HG03280 (cell line): ENCODE results near the gene PNPT1.

Experiments used
- ATAC-seq: cut with Tn5 transposase; IDR thresholded peaks from one replicate; pipeline ENCODE4 v1.9.1; 2021; ENCODE audit warnings: mild to moderate bottlenecking, moderate library complexity; ENCODE audit not compliant: unreplicated experiment

The PNPT1 gene

DNA sequence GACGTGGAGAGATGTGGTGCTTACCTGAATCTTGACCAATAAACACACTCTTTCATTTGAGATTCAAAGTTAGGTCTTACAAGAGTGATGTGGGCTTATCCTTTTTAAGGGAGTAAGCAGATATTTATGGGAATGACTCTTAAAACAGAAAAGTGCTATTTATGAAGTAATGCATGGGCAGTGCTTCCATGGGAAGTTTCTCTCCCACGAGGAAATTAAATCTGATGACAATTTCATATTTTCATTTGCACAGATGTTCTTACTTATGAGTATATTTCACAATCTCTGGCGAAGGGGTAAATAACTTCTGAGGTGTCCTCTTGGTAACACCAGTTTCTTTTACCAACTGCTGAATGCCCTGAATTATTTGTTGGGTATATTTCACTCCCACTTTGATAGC lies 21.0 kb downstream of the PNPT1 start:
- no peak for ATAC-seq

DNA sequence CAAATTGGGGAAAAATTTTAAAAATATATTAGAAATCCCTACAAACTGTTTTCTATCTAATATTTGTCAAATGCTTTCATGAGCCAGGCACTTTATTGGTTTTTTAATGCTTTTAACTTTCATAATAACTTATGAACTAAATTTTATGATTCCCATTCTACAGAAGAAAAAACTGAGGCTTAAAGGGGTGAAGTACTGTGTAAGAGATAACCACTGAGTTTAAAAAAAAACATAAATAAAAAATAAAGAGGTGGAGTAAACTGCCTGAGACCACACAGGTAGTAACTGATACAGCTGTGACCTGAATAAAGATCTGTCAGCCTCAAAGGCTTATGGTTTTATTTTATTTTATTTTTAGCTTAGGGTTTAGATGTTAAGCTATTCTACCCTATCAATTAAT lies 24.7 kb downstream of the PNPT1 start:
- ATAC-seq, result no peak

DNA sequence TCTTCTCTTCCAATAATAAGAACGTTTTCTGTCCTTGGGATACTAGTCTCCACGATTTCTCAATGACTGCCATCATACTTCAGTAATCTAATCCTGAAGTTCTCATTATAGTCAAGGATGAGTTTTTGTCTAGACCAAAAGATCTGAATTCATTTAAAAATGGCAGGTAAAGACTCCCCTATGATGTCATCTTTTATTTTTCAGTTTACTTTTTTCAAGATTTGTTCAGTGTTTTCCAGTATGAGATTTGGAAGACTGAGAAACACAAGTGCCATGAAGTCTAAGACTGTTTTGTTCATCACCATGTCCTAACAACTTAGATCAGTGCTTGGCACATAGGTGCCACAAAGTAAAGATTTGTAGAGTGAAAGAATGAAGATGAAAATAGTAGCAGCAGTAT lies 40.4 kb downstream of the PNPT1 start:
- no peak for ATAC-seq

DNA sequence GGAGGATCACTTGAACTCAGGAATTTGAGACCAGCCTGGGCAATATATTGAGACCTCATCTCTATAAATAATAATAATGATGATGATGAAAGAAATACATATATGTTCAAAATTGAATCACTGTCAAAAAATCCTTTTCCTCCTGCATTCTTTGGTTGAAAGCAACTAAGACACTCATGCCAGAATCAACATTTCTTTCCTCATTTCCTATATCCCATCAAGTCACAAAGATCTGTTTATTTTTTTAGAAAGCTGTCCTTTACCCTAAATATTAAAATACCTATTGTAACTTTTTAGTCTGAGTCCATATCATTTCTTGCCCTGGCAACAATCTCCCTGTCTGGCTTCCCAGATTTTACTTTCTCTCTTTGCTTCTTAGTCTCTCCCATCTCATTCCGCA lies 44.4 kb downstream of the PNPT1 start:
- ATAC-seq, result no peak

DNA sequence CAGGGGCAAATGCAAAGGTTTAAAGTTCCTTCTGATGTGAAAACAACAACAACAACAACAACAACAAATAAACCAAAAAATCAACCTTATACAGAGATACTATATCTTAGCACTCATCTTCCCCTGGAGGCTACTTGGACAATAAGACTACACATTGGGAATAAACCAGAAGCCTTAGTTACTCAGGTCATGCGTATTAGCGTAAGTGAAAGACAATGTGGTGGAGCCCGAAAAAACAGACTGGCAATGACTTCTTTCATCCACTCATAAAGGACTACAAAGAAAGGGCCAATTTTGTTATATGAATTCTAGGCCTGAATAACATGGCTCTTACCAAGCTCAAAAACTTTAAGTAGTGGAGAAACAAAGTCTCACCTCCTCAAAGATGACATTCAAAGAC lies 56.8 kb downstream of the PNPT1 start:
- no peak for ATAC-seq

DNA sequence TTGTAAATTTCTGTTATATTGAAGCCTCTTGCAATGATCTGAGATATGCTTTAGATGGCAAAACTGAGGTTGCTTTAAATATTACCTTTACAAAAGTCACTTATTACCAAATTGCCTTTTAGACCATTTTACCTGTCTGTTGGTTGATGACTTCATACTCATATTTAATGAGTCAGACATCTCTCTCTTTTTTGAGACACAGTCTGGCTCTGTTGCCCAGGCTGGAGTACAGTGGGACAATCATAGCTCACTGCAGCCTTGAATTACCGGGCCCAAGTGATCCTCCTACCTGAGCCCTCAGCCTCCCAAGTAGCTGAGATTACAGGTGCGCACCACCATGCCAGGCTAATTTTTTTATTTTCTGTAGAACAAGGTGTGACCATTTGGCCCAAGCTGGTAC lies 64.7 kb downstream of the PNPT1 start:
- no peak for ATAC-seq

DNA sequence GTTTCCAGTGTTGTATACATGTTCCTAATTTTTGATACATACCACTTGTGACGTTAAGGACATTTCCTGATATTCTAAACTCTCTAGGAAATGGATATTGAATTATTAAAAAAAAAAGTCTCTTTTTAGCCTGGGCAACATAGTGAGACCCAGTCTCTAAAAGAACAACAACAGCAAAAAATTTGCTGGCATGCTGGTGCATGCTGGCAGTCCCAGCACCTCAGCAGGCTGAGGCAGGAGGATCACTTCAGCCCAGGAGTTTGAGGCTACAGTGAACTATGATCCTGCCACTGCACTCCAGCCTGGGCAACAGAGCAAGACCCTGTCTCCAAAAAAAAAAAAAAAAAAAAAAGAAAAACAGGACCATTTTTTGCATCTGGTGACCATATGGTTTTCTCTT lies 65.7 kb downstream of the PNPT1 start:
- ATAC-seq, result no peak

DNA sequence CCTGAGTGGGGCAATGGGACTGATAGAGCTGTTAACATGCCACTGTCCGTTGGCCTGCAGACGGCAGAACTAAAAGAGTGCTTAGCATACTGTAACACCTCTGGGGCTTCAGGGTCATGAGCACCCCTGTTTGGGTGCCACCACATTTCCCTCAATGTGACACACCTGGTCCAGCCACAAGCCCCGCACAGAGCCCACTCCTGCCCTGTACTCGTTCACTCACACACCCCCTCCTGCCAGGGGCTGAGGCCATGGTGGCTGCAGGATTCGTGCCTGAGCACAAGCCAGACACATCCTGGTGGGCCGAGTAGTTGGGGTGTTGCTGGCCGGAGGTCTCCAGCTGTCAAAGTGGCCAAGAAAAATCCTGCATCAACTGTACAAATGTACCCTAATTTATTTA lies 71.8 kb downstream of the PNPT1 start:
- ATAC-seq, result no peak

DNA sequence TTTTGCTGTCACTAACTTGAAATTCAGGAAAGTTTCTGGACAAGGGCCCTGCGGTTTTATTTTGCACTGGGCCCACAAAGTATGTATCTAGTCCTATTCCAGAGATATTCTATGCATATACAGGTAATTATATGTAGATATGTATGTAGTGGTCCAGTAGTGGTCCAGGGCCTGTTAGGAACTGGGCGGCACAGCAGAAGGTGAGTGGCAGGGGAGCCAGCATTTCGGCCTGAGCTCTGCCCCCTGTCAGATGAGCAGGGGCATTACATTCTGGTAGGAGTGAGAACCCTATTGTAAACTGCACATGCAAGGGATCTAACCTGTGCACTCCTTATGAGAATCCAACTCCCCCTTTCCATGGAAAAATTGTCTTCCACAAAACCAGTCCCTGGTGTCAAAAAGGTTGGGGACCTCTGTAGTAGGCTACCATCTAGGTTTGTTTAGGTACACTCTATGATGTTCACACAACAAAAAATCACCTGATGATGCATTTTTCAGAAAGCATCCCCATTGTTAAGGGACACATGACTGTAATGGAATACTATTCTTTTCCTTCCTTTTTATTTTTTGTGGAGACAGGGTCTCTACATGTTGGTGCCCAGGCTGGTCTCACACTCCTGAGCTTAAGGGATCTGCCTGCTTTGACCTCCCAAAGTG lies 73.4 kb downstream of the PNPT1 start:
- no peak for ATAC-seq

DNA sequence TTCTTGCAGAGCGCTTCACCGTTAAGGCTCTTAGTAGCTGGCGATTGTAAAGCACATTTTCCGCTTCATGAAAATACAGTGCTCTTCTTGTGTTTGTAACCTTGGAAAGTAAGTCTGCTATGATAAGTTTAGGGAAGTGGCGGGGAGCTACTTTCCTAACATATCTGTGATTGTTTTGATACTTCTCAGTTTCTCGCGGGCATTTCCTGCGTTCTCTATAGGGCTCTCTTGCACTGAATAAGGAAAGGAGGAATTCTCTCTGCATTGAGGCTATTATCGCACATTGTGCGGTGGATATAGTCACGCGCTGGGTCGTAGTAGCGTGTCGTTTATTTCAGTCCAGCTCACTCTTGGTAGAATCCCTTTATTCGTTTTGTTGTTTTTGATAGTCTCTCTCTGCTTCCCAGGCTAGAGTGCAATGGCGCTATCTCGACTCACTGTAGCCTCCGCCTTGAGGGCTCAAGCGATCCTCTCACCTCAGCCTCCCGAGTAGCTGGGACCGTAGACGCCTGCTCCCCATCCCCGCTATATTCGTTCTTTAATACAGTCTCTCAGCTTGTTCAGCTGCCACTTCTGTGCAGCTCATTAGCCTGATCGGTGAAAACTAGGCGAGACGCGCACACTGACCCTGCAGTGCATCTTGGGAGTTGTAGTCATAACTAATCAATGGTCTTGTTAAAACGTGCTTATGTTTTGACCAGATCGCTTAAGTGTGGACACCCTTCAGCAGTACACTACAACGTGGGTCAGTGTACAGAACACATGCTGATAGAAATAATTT lies 75.2 kb downstream of the PNPT1 start:
- ATAC-seq, result peak; percentile 31

DNA sequence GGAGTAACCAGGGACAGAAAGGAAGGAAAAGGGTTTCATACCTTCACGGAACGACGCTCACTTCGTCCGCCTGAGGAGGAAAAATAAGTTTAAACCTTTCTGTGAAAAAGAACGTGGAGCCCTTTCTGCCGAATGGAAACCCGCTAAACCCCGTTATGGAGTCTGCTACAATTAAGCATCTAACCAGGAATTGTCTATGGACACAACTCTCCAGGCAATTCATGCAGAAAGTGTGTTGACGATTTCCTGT lies 75.7 kb downstream of the PNPT1 start:
- ATAC-seq, result no peak

DNA sequence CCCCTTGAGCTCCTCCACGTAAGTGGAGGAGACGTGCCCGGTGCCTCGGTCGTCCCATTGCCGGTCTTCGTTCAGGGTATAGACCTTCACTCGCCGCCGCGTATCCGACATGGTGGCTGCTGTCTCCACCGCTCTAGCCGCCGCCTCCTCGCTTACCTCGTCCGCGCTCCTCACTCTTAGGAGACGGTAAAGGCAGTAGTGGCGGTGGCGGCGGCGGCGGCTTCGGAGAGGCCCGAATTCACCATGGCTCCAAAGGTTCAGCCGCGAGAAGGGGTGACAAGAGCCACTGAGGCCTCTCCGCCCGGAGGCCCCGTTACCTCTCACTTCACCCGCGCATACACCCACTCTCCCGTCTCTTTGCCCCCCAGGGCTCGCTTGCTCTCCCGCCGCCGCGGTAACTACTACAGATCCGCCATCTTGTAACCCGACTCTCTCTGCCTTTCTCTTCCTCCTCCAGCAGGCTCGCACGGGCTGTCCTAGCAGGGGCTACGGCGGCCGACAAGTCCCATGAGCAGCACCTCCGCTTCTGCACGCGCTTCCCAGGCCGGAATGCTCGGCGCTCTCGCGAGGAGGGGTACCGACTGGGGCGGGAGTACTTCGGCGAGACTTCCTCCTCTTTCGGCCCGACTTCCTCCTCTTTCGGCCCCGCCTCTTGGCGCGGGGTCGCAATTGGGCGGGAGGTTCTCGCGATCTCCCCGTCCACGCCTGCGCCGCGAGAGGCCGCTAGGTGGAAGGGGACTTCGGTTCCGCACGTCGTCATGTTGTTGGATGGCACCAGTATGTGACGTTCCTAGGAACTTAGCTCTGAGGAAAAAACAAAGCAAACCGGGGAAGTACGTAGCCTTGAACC lies 76.2 kb downstream of the PNPT1 start, which contains the start of gene PPP4R3B:
PPP4R3B (minus strand) TSS at position 448 of the 850 bp plus-strand sequence; CDS start at position 111, 337 bp downstream.
- ATAC-seq, result peak; percentile 82

DNA sequence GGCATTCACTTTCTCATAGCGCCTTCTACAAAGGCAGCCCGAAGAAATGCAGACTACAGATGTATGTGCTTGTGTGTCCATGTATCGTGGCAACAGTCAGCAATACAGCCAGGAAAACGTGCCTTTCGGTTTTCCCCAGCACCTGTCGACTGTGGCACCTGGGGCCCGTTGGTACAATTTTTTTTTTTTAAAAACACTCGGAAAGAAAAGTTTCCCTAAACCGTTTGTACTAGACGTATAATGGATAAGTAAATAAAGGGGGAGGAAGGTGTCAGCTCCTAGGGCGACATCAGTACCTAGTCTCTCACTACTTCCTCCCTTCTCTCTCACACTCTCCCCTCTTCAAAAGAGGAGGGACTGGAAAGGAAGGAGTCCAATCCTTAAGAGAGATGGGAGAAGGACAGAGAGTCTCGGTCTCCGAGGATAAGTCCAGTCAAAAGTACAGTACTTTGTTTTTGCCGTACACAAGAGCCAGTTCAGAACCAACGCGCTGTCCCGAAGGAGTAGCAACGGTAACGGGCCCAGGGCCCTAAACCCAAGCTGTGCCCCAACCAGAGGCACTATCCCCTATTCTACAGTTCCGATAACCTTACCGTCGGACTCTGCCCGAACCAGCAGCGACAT lies 77.0 kb downstream of the PNPT1 start:
- peak; percentile 27 for ATAC-seq

DNA sequence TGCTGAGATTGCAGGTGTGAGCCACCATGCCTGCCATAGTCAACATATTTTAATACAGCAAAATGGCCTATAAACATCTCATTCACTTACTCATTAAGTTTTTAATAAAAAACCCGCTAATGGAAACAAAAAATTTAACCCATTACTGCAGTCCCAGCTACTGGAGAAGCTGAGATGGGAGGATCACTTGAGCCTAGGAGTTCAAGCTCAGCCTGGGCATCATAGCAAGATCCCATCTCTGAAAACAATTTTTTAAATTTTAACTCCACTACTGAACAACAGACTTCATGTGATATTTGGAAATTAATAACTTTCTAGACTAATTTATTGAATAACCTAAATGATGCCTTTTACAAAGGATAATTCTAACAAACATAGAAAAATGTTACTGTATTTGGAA lies 81.6 kb downstream of the PNPT1 start:
- no peak for ATAC-seq

DNA sequence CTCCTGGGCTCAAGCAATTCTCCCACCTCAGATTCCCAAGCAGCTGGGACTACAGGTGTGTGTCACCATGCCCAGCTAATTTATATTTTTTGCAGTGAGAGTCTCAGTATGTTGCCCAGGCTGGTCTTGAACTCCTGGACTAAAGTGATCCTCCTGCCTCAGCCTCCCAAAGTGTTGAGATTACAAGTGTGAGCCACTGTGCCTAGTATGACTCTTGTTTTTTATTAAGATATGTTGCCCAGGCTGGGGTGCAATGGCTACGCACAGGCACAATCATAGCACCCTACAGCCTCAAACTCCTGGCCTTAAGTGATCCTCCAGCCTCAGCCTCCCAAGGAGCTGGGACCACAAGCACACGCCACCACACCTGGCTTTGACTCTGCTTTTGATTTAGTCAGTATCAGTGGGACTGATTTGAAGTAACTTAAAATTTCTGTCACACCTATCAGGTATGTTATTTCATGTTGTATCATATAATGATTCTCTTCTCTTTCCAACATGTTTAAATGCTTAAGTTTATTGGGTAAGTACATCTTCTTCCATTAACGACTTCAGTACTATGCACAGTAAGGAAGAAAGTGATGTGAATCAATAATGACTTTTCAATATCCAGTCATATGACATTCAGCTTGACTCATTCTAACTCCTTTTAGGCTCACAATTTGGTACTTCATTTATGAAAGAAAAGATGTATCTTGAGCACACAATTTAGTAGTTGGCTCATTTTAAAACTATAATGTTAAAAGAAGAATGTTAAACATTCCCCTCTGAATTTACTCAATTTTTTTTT lies 82.5 kb downstream of the PNPT1 start:
- no peak for ATAC-seq

DNA sequence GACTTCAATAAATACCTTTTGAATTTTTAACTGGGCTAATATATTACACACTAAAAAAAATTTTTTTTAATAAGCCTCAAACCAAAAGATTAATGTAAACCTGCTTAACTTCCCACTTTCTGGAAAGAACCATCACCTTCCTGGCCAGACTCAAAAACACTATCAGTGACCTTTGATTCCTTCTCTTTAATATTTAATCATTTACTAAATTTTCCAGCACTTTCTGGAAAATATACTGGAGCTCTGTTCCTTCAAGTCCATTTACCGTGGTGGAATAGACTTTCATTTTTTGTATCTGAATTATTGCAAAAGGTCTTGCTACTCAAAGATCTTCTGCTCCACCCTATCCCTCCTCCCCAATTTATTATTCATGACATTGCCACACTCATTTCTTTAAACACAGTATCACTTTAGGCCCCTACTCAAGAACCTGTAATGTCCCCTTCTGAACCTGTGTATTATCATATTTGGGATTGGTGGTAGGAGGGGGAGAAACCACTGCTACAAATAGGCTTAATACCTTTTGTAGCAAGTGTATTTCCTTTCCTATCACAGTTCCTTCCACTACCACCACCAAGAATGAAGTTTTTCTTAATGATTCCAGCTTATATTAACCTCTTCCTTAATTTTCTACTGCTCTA lies 83.6 kb downstream of the PNPT1 start:
- ATAC-seq, result no peak

DNA sequence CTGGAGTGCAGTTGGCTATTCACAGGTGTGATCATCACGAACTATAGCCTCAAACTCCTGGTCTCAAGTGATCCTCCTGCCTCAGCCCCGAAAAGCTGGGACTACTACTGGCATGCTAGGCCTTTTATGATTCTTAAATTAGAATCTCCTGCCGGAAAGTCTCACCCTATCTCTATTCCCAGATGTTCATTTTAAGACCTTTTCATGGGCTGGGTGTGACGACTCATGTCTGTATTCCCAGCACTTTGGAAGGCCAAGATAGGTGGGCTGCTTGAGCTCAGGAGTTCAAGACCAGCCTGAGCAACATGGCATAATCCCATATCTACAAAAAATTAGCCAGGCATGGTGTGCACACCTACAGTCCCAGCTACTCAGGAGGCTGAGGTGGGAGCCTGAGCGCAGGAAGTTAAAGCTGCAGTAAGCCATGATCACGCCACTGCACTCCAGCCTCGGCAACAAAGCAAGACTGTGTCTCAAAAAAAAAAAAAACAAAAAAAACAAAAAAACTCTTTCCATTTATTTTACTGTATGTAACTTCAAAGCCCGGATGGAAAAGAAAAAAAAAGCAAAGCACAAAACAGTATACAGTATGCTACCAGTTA lies 84.3 kb downstream of the PNPT1 start:
- ATAC-seq, result no peak

DNA sequence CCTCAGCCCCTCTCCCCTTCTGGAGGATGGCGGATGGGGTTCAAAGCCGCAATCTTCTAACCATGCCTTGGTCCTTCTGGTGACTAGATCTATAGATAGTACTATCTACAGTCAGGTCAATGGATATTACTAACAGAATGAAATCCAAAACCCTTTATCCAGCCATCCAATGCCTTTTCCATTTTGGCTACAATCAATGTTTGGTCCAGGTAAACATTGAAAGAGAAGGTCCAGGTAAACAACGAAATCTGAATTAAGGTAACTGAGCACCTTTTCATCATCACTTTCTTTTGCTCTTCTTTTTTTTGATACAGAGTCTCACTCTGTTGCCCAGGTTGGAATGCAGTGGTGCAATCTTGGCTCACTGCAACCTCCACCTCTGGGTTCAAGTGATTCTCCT lies 85.9 kb downstream of the PNPT1 start:
- ATAC-seq, result no peak

DNA sequence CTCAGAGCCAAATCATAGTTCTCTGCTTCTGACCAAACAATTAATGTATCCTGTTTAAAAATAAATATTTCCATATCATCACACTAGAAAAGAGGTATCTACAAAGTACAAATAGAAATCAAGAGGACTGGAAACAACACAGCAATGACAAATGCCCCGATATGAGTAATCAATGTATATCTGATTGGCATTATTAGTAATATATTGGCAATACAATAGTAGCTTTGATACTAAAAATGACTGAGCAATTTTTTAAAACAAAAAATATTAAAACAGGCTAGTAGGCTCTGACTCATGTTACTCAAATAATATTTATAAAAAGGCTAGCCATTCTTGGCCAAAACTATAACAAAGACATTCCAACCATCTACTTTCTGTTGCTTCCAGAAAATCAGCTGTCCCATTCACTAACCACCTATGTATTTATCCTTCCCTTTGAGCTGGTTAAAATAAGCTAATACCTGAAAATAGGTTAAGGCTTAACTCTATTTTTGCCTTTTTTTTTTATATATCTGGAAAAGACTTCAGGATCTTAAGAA lies 89.5 kb downstream of the PNPT1 start:
- no peak for ATAC-seq

DNA sequence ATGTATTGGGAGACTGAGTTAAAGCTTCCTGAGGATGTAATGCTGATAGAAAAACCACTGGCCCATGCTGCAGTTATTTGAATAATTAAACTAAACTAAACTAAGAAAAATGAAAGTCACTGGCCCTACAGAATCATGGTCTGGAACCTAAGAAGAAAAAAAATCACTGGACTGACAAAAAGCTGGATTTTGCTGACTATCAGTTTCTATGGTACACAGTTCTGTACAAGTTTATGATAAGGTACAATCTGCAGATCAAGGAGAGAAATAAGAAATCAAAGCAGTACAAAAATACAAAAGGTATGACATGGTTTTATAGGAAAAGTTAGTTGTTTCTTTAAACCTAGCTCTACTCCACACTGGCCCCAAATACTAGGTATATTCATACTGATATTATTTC lies 91.8 kb downstream of the PNPT1 start:
- ATAC-seq, result no peak
